Measurements from ENCODE around the gene PEX11A. TPM values are rescaled to one million over a fixed set of nuclear protein-coding genes. Genes with fewer than 3 reads are reported as not detected.

Gene PEX11A
- total RNA-seq, 1 experiment from 2014 or later: 3.5 TPM

Other genes with a start within 250 kb of the PEX11A start
- gene RHCG, start 194.2 kb downstream of the PEX11A start, total RNA-seq (2014; rRNA removed): not detected in 2 replicates
- 8.0 and 9.9 TPM in 2 replicates for gene TICRR, start 115.3 kb downstream of the PEX11A start, total RNA-seq (2014; rRNA removed)
- gene KIF7, start 35.3 kb downstream of the PEX11A start, total RNA-seq (2014; rRNA removed): 11.1 and 14.1 TPM in 2 replicates
- 0.06 TPM in 1 of 2 replicates, not detected in the other for gene PLIN1, start 11.4 kb downstream of the PEX11A start, total RNA-seq (2014; rRNA removed)
- gene WDR93, start 57 bp upstream of the PEX11A start, total RNA-seq (2014; rRNA removed): not detected in 2 replicates
- gene MESP1, start 60.5 kb upstream of the PEX11A start, total RNA-seq (2014; rRNA removed): 0.17 TPM in 1 of 2 replicates, not detected in the other
- gene MESP2, start 85.6 kb upstream of the PEX11A start, total RNA-seq (2014; rRNA removed): 0.06 and 0.45 TPM in 2 replicates
- gene ANPEP, start 124.1 kb upstream of the PEX11A start, total RNA-seq (2014; rRNA removed): 61.8 and 73.4 TPM in 2 replicates
- 56.6 and 65.7 TPM in 2 replicates for gene AP3S2, start 203.2 kb upstream of the PEX11A start, total RNA-seq (2014; rRNA removed)
- gene ARPIN, start 222.2 kb upstream of the PEX11A start, total RNA-seq (2014; rRNA removed): 10.9 and 14.3 TPM in 2 replicates

All from LHCN-M2 (cell line).